Measurements from ENCODE around the gene PIPOX.
"Not testable (repeated sequence)": the region's sequence is repeated elsewhere in the genome, so short reads cannot be mapped to it uniquely, and the experiment has no call there.

PIPOX gene

GRCh38 chr17:29086628-29087332, 43.8 kb downstream of the PIPOX start:
- no peak overlapping the region for H3K27ac Mint-ChIP-seq

GRCh38 chr17:29088782-29089181, 45.8 kb downstream of the PIPOX start:
- H3K36me3 Mint-ChIP-seq (ENCODE audit: low read depth), result peaks cover 12% of the 10 kb centered on the region
- H3K4me1 Mint-ChIP-seq (ENCODE audit: low read depth); H3K27me3 Mint-ChIP-seq; H3K27ac Mint-ChIP-seq; H3K9me3 Mint-ChIP-seq; H3K4me3 Mint-ChIP-seq: not testable (repeated sequence)

More at GRCh38 chr17:29086628-29087332, 43.8 kb downstream of the PIPOX start:
- Mint-ChIP-seq H3K27me3 (no peaks in the 10 kb centered on the region), H3K4me3 (no peak overlapping the region), H3K36me3 (ENCODE audit: low read depth) (peaks cover 12% of the 10 kb centered on the region), H3K9me3 (no peaks in the 10 kb centered on the region), H3K4me1 (ENCODE audit: low read depth) (no peaks in the 10 kb centered on the region)

- Mint-ChIP-seq H3K27me3 (no peaks in the 10 kb centered on the region), H3K27ac (no peak overlapping the region), H3K36me3 (ENCODE audit: low read depth) (peaks cover 12% of the 10 kb centered on the region), H3K4me3 (no peak overlapping the region), H3K4me1 (ENCODE audit: low read depth) (no peaks in the 10 kb centered on the region), H3K9me3 (no peaks in the 10 kb centered on the region)
These were observed 46.7 kb downstream of the PIPOX start for GRCh38 chr17:29089601-29090044.

- no peak overlapping the region for H3K4me3 Mint-ChIP-seq
- H3K4me1 Mint-ChIP-seq (ENCODE audit: low read depth), result no peaks in the 10 kb centered on the region
- no peak overlapping the region for H3K27ac Mint-ChIP-seq
- H3K36me3 Mint-ChIP-seq (ENCODE audit: low read depth), result peaks cover 12% of the 10 kb centered on the region
- H3K9me3 Mint-ChIP-seq, result no peaks in the 10 kb centered on the region
- no peaks in the 10 kb centered on the region for H3K27me3 Mint-ChIP-seq
These were observed 47.2 kb downstream of the PIPOX start for GRCh38 chr17:29090108-29090507.

- no peak overlapping the region for H3K4me3 Mint-ChIP-seq
- H3K27me3 Mint-ChIP-seq, result no peaks in the 10 kb centered on the region
- no peaks in the 10 kb centered on the region for H3K4me1 Mint-ChIP-seq (ENCODE audit: low read depth)
- H3K9me3 Mint-ChIP-seq, result no peaks in the 10 kb centered on the region
- H3K36me3 Mint-ChIP-seq (ENCODE audit: low read depth), result peaks cover 12% of the 10 kb centered on the region
- H3K27ac Mint-ChIP-seq, result no peak overlapping the region
These were observed 48.0 kb downstream of the PIPOX start for GRCh38 chr17:29090750-29091605.

- Mint-ChIP-seq H3K27me3 (no peaks in the 10 kb centered on the region), H3K4me1 (ENCODE audit: low read depth) (no peaks in the 10 kb centered on the region), H3K27ac (no peak overlapping the region), H3K4me3 (no peak overlapping the region), H3K9me3 (no peaks in the 10 kb centered on the region), H3K36me3 (ENCODE audit: low read depth) (peaks cover 12% of the 10 kb centered on the region)
These were observed 48.8 kb downstream of the PIPOX start for GRCh38 chr17:29091606-29092289.

GRCh38 chr17:29093090-29093871, 50.3 kb downstream of the PIPOX start:
- Mint-ChIP-seq H3K4me1 (ENCODE audit: low read depth) (no peaks in the 10 kb centered on the region), H3K27me3 (no peaks in the 10 kb centered on the region), H3K36me3 (ENCODE audit: low read depth) (peaks cover 11% of the 10 kb centered on the region), H3K4me3 (no peak overlapping the region), H3K27ac (no peak overlapping the region), H3K9me3 (no peaks in the 10 kb centered on the region)

GRCh38 chr17:29094101-29094708, 51.3 kb downstream of the PIPOX start:
- peaks cover 3% of the 10 kb centered on the region for H3K36me3 Mint-ChIP-seq (ENCODE audit: low read depth)
- H3K27ac Mint-ChIP-seq, result no peak overlapping the region
- H3K4me3 Mint-ChIP-seq, result no peak overlapping the region
- H3K4me1 Mint-ChIP-seq (ENCODE audit: low read depth), result no peaks in the 10 kb centered on the region
- no peaks in the 10 kb centered on the region for H3K9me3 Mint-ChIP-seq
- H3K27me3 Mint-ChIP-seq, result no peaks in the 10 kb centered on the region

GRCh38 chr17:29095439-29095838, 52.5 kb downstream of the PIPOX start:
- H3K27me3 Mint-ChIP-seq, result no peaks in the 10 kb centered on the region
- no peak overlapping the region for H3K4me3 Mint-ChIP-seq
- H3K36me3 Mint-ChIP-seq (ENCODE audit: low read depth), result no peaks in the 10 kb centered on the region
- no peak overlapping the region for H3K27ac Mint-ChIP-seq
- no peaks in the 10 kb centered on the region for H3K9me3 Mint-ChIP-seq
- H3K4me1 Mint-ChIP-seq (ENCODE audit: low read depth), result no peaks in the 10 kb centered on the region

- Mint-ChIP-seq H3K9me3 (no peaks in the 10 kb centered on the region), H3K36me3 (ENCODE audit: low read depth) (no peaks in the 10 kb centered on the region), H3K4me3 (no peak overlapping the region), H3K4me1 (ENCODE audit: low read depth) (no peaks in the 10 kb centered on the region), H3K27me3 (no peaks in the 10 kb centered on the region), H3K27ac (no peak overlapping the region)
These were observed 53.2 kb downstream of the PIPOX start for GRCh38 chr17:29096094-29096493.

- Mint-ChIP-seq H3K4me3 (no peak overlapping the region), H3K27ac (no peak overlapping the region), H3K4me1 (ENCODE audit: low read depth) (no peaks in the 10 kb centered on the region), H3K27me3 (no peaks in the 10 kb centered on the region), H3K36me3 (ENCODE audit: low read depth) (no peaks in the 10 kb centered on the region), H3K9me3 (no peaks in the 10 kb centered on the region)
These were observed 56.6 kb downstream of the PIPOX start for GRCh38 chr17:29099527-29099926.

GRCh38 chr17:29100296-29100695, 57.4 kb downstream of the PIPOX start:
- Mint-ChIP-seq H3K27ac (no peak overlapping the region), H3K4me3 (no peak overlapping the region), H3K27me3 (no peaks in the 10 kb centered on the region), H3K4me1 (ENCODE audit: low read depth) (no peaks in the 10 kb centered on the region), H3K9me3 (no peaks in the 10 kb centered on the region), H3K36me3 (ENCODE audit: low read depth) (peaks cover under 1% of the 10 kb centered on the region)

GRCh38 chr17:29102046-29102445, 59.1 kb downstream of the PIPOX start:
- peaks cover 8% of the 10 kb centered on the region for H3K36me3 Mint-ChIP-seq (ENCODE audit: low read depth)
- H3K27ac Mint-ChIP-seq, result no peak overlapping the region
- H3K9me3 Mint-ChIP-seq, result no peaks in the 10 kb centered on the region
- H3K4me1 Mint-ChIP-seq (ENCODE audit: low read depth), result no peaks in the 10 kb centered on the region
- H3K4me3 Mint-ChIP-seq, result no peak overlapping the region
- no peaks in the 10 kb centered on the region for H3K27me3 Mint-ChIP-seq

GRCh38 chr17:29102741-29103181, 59.8 kb downstream of the PIPOX start:
- Mint-ChIP-seq H3K4me3 (no peak overlapping the region), H3K9me3 (no peaks in the 10 kb centered on the region), H3K27me3 (no peaks in the 10 kb centered on the region), H3K27ac (no peak overlapping the region), H3K36me3 (ENCODE audit: low read depth) (peaks cover 8% of the 10 kb centered on the region), H3K4me1 (ENCODE audit: low read depth) (no peaks in the 10 kb centered on the region)
